Calu3 (cell line): ENCODE results near the gene SAA1. TPM values are rescaled to one million over a fixed set of nuclear protein-coding genes. Genes with fewer than 3 reads are reported as not detected.

Experiments used
- BruUV-seq: library from RNA; stranded (reverse); fragments of 400-500 nt; replicated peaks from 2 replicates; lab custom pipeline; 2021; lab: Mats Ljungman, UMichigan
- CTCF ChIA-PET: fragments of 300-600 bp; sonication (Branson Sonifier 250); formaldehyde crosslinking; loops from one replicate; lab custom pipeline; 2022; ENCODE audit warnings: antibody characterized with exemption; lab: Charles Lee
- DNase-seq: peaks from one replicate; pipeline ENCODE4 v3.0.0; 2022
- H3K27ac Mint-ChIP-seq: one replicate; pipeline ENCODE4 v1.8.0; 2022; ENCODE audit warnings: mixed read lengths; ENCODE audit not compliant: unreplicated experiment
- H3K27me3 Mint-ChIP-seq: one replicate; pipeline ENCODE4 v1.8.0; 2022; ENCODE audit warnings: mixed read lengths; ENCODE audit not compliant: unreplicated experiment
- H3K36me3 Mint-ChIP-seq: one replicate; pipeline ENCODE4 v1.8.0; 2022; ENCODE audit warnings: mild to moderate bottlenecking, moderate library complexity, mixed read lengths; ENCODE audit not compliant: insufficient read depth, unreplicated experiment
- H3K4me1 Mint-ChIP-seq: one replicate; pipeline ENCODE4 v1.8.0; 2022; ENCODE audit warnings: mild to moderate bottlenecking, low read depth, mixed read lengths; ENCODE audit not compliant: unreplicated experiment
- H3K4me3 Mint-ChIP-seq: one replicate; pipeline ENCODE4 v1.8.0; 2022; ENCODE audit warnings: mild to moderate bottlenecking, low read depth, moderate library complexity, mixed read lengths; ENCODE audit not compliant: unreplicated experiment
- H3K9me3 Mint-ChIP-seq: one replicate; pipeline ENCODE4 v1.8.0; 2022; ENCODE audit warnings: low read depth, mixed read lengths; ENCODE audit not compliant: unreplicated experiment
- intact Hi-C: fragments of 100-400 bp; cut with micrococcal nuclease; formaldehyde crosslinking; loops from one replicate; pipeline ENCODE4 v1.10.0; 2022; ENCODE audit not compliant: unreplicated experiment
- total RNA-seq: library from RNA; stranded (reverse); gene quantifications from 2 replicates; pipeline ENCODE4 v1.2.3, GENCODE V29; 2022
- TF ChIP-seq, protein P1 (sequence below): fragments of 200-600 bp; IDR thresholded peaks from one replicate; pipeline ENCODE4 v1.8.0; 2022; ENCODE audit warnings: antibody characterized with exemption; ENCODE audit not compliant: unreplicated experiment

Gene SAA1
- total RNA-seq, 1 experiment from 2014 or later, result 54.1 TPM

- Mint-ChIP-seq H3K4me3 (no peak overlapping the region), H3K27me3 (peaks cover 15% of the 10 kb centered on the region), H3K36me3 (no peaks in the 10 kb centered on the region), H3K27ac (no peak overlapping the region), H3K4me1 (no peaks in the 10 kb centered on the region), H3K9me3 (no peaks in the 10 kb centered on the region)
- CTCF ChIA-PET, result no interaction called here
- intact Hi-C loops, result no loop called here
- TF ChIP-seq, protein P1, sequence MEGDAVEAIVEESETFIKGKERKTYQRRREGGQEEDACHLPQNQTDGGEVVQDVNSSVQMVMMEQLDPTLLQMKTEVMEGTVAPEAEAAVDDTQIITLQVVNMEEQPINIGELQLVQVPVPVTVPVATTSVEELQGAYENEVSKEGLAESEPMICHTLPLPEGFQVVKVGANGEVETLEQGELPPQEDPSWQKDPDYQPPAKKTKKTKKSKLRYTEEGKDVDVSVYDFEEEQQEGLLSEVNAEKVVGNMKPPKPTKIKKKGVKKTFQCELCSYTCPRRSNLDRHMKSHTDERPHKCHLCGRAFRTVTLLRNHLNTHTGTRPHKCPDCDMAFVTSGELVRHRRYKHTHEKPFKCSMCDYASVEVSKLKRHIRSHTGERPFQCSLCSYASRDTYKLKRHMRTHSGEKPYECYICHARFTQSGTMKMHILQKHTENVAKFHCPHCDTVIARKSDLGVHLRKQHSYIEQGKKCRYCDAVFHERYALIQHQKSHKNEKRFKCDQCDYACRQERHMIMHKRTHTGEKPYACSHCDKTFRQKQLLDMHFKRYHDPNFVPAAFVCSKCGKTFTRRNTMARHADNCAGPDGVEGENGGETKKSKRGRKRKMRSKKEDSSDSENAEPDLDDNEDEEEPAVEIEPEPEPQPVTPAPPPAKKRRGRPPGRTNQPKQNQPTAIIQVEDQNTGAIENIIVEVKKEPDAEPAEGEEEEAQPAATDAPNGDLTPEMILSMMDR, result no peak
- no TSS peak for BruUV-seq
- no peak for DNase-seq
Observed at GRCh38 chr11:18225913-18226312, 40.2 kb upstream of the SAA1 start.

DNA sequence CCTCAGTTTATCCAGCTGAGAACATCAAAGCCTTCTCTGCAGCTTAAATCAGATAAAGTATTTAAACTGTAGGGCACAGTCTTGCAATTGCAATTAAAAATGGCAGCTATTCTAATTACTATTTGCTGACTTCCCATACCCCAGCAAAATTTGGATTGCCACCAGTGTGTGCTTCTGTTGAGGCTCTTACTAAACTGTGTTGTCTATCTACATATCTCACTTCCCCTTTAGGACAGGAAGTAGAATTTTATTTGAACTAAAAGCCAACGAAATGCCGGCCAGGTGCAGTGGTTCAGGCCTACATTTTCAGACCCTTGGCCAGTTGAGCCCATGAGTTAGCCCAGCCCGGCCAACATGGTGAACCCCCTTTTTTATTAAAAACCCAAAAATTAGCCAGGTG lies 36.6 kb upstream of the SAA1 start:
- Mint-ChIP-seq H3K27ac (no peak overlapping the region), H3K36me3 (no peaks in the 10 kb centered on the region), H3K27me3 (no peaks in the 10 kb centered on the region), H3K4me3 (no peak overlapping the region), H3K4me1 (no peaks in the 10 kb centered on the region), H3K9me3 (no peaks in the 10 kb centered on the region)
- BruUV-seq, result no TSS peak
- TF ChIP-seq, protein P1, result no peak
- CTCF ChIA-PET, result interaction anchor here (0.7 kb wide), 1 partner anchor 121 kb away, joined by 9 read pairs; no protein-coding TSS in a partner anchor
- DNase-seq, result no peak
- intact Hi-C loops, result no loop called here

DNA sequence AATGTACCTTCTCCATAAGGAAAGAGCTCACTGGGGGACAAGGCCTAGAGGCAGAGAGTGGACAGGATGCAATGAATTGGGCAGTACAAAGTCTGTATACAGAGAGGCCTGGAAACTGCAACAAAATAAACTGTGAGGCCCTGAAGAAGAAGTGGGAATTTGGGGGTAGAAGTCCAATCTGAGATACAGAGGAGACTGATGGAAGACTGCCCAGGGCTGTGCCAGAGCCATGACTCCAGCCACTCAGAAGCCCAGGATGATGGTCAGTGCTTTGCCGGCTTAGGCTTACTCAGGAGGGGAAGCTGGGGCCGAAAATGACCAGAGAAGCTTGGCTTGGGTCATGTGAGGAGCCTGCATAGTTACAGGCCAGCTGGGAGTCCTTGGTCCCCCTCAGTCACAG lies 35.2 kb upstream of the SAA1 start:
- TF ChIP-seq, protein P1, result no peak
- Mint-ChIP-seq H3K27me3 (no peaks in the 10 kb centered on the region), H3K9me3 (no peaks in the 10 kb centered on the region), H3K36me3 (no peaks in the 10 kb centered on the region), H3K27ac (no peak overlapping the region), H3K4me1 (no peaks in the 10 kb centered on the region), H3K4me3 (no peak overlapping the region)
- no TSS peak for BruUV-seq
- intact Hi-C loops, result no loop called here
- CTCF ChIA-PET, result interaction anchor here (1.2 kb wide), 1 partner anchor 13 kb away, joined by 4 read pairs; no protein-coding TSS in a partner anchor
- no peak for DNase-seq

GRCh38 chr11:18233912-18234311 lies 32.2 kb upstream of the SAA1 start:
- intact Hi-C loops, result no loop called here
- H3K27me3 Mint-ChIP-seq, result no peaks in the 10 kb centered on the region
- H3K9me3 Mint-ChIP-seq, result no peaks in the 10 kb centered on the region
- no peak overlapping the region for H3K4me3 Mint-ChIP-seq
- BruUV-seq, result no TSS peak
- H3K27ac Mint-ChIP-seq, result no peak overlapping the region
- no peaks in the 10 kb centered on the region for H3K4me1 Mint-ChIP-seq
- no peak for DNase-seq
- TF ChIP-seq, protein P1, result no peak
- H3K36me3 Mint-ChIP-seq, result no peaks in the 10 kb centered on the region
- CTCF ChIA-PET, result no interaction called here
